Thoracic aorta (tissue), 2 donors: ENCODE results near the gene RAI1. TPM values are rescaled to one million over a fixed set of nuclear protein-coding genes. Genes with fewer than 3 reads are reported as not detected.
A peak's percentile ranks its signal among the peaks of the same experiment; 100 is the strongest.

Experiments
- ATAC-seq: fragments of 150-250 bp; one replicate; pipeline ENCODE4 v1.8.0; 2017; ENCODE audit warnings: low read depth; ENCODE audit not compliant: insufficient number of reproducible peaks, low FRiP score
- DNase-seq: peaks from one replicate; pipeline ENCODE4 v3.0.0-alpha.2; 2020; ENCODE audit warnings: low spot score
- H3K27ac ChIP-seq, 2 donors: fragments of 200-600 bp; sonication (generic); 1 replicate in 1 of 2; 2 replicates in 1 of 2; pipeline ENCODE4 v1.5.1; 2016; ENCODE audit warnings: mild to moderate bottlenecking in 2 of 2, moderate library complexity in 2 of 2
- H3K27me3 ChIP-seq: fragments of 200-600 bp; sonication (generic); replicated peaks from 2 replicates; pipeline ENCODE4 v1.6.0; 2016; ENCODE audit warnings: mild to moderate bottlenecking; ENCODE audit not compliant: insufficient read depth
- H3K36me3 ChIP-seq: fragments of 200-600 bp; sonication (generic); one replicate; pipeline ENCODE4 v1.5.1; 2016
- H3K4me1 ChIP-seq, 2 donors: fragments of 200-600 bp; sonication (generic); 1 replicate in 1 of 2; 2 replicates in 1 of 2; pipeline versions ENCODE4 v1.5.1 to v1.6.0; 2016; ENCODE audit warnings: low read depth in 2 of 2, mild to moderate bottlenecking in 1 of 2; ENCODE audit not compliant: control insufficient read depth in 1 of 2
- H3K4me3 ChIP-seq: fragments of 200-600 bp; sonication (generic); 2 replicates; pipeline ENCODE4 v1.5.1; 2016; ENCODE audit warnings: mild to moderate bottlenecking
- H3K9me3 ChIP-seq: fragments of 200-600 bp; sonication (generic); 2 replicates; pipeline ENCODE4 v1.5.1; 2016
- CTCF ChIP-seq: fragments of 200-600 bp; sonication (generic); IDR thresholded peaks from one replicate; pipeline ENCODE4 v1.5.1; 2019; ENCODE audit warnings: antibody characterized with exemption
- total RNA-seq, 2 donors: library from RNA; depleted of rRNA; stranded (reverse); fragments of >200 nt; gene quantifications; one replicate each; pipeline versions ENCODE4 v1.1.0 to v1.2.3, GENCODE V29; 2016

RAI1 gene
- total RNA-seq, 2 donors from 2014 or later, result 21.0 to 31.5 TPM

- no peak for ATAC-seq
- H3K36me3 ChIP-seq, result no peaks in the 10 kb centered on the region
- no peak for TF ChIP-seq CTCF
Observed at GRCh38 chr17:17712268-17712924, 31.1 kb downstream of the RAI1 start.

GRCh38 chr17:17713839-17714238, 32.6 kb downstream of the RAI1 start:
- Histone ChIP-seq H3K4me3 (peak overlapping the region; percentile 20), H3K27me3 (no peaks in the 10 kb centered on the region), H3K9me3 (no peaks in the 10 kb centered on the region), H3K27ac (peak overlapping the region; percentile 27 to 80), H3K36me3 (no peaks in the 10 kb centered on the region), H3K4me1 (peaks cover 19 to 50% of the 10 kb centered on the region in 2 donors)
- no peak for ATAC-seq
- TF ChIP-seq CTCF, result no peak
- DNase-seq, result no peak

More at GRCh38 chr17:17712268-17712924, 31.1 kb downstream of the RAI1 start:
- H3K9me3 ChIP-seq, result no peaks in the 10 kb centered on the region
- H3K27me3 ChIP-seq, result no peaks in the 10 kb centered on the region
- no peak overlapping the region for H3K4me3 ChIP-seq
- no peak for DNase-seq
- peaks cover 19 to 50% of the 10 kb centered on the region in 2 donors for H3K4me1 ChIP-seq
- peak overlapping the region; percentile 3 to 56 for H3K27ac ChIP-seq

- DNase-seq (no peak), ATAC-seq (no peak)
- peak overlapping the region; percentile 20 for H3K4me3 ChIP-seq
- H3K9me3 ChIP-seq, result no peaks in the 10 kb centered on the region
- peak overlapping the region; percentile 27 to 80 for H3K27ac ChIP-seq
- no peak for TF ChIP-seq CTCF
- no peaks in the 10 kb centered on the region for H3K27me3 ChIP-seq
- H3K36me3 ChIP-seq, result no peaks in the 10 kb centered on the region
- peaks cover 19 to 50% of the 10 kb centered on the region in 2 donors for H3K4me1 ChIP-seq
Observed at GRCh38 chr17:17714261-17714866, 33.1 kb downstream of the RAI1 start.

- no peak for TF ChIP-seq CTCF
- Histone ChIP-seq H3K27ac (peak overlapping the region in 1 of 2 donors; percentile 80), H3K9me3 (no peaks in the 10 kb centered on the region), H3K36me3 (no peaks in the 10 kb centered on the region), H3K4me1 (peaks cover 19 to 50% of the 10 kb centered on the region in 2 donors), H3K4me3 (no peak overlapping the region), H3K27me3 (no peaks in the 10 kb centered on the region)
- ATAC-seq (no peak), DNase-seq (no peak)
Observed at GRCh38 chr17:17714879-17715278, 33.6 kb downstream of the RAI1 start.

- ATAC-seq (no peak), DNase-seq (no peak)
- no peak overlapping the region for H3K27ac ChIP-seq
- no peaks in the 10 kb centered on the region for H3K27me3 ChIP-seq
- no peak for TF ChIP-seq CTCF
- no peaks in the 10 kb centered on the region for H3K9me3 ChIP-seq
- no peak overlapping the region for H3K4me3 ChIP-seq
- H3K36me3 ChIP-seq, result no peaks in the 10 kb centered on the region
- peaks cover 11 to 31% of the 10 kb centered on the region in 2 donors for H3K4me1 ChIP-seq
Observed at GRCh38 chr17:17716837-17717523, 35.7 kb downstream of the RAI1 start.
